ENCODE results near the gene GCNT1.

- no peak for TF ChIP-seq CTCF (IDR thresholded peaks at IDR 0.05)
- TF ChIP-seq EZH2 (IDR thresholded peaks at IDR 0.05; ENCODE audit: borderline replicate concordance, insufficient read depth, low read depth, low read length, poor library complexity, severe bottlenecking): no peak
These were observed 83.4 kb downstream of the GCNT1 start for GRCh38 chr9:76542360-76542759.
